GM18870 (cell line): ENCODE results near the gene TEN1.
"Not testable (repeated sequence)": the region's sequence is repeated elsewhere in the genome, so short reads cannot be mapped to it uniquely, and the experiment has no call there.

Experiments
- ATAC-seq: cut with Tn5 transposase; IDR thresholded peaks from one replicate; pipeline ENCODE4 v1.9.1; 2021; ENCODE audit warnings: moderate library complexity; ENCODE audit not compliant: unreplicated experiment

TEN1 gene

DNA sequence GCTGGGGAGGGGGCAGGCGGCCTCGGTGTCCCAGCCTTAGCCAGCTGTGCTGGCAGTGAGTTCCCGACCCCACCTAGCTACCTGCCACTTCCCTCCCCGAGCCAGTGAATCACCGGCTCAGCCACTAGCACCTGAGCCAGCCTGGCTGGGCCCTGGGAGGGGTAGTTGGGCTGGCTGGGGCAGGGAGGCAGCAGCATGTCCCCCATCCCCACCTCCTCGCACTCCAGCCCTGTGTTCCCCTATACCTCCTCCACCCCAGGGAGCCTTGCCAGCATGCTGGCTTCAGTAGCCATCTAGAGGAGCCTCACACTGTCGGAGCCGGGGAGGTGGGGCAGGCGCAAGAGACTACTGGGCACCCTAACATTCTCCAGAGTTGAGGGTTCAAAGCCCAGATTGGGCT lies 45.3 kb downstream of the TEN1 start:
- ATAC-seq, result no peak

DNA sequence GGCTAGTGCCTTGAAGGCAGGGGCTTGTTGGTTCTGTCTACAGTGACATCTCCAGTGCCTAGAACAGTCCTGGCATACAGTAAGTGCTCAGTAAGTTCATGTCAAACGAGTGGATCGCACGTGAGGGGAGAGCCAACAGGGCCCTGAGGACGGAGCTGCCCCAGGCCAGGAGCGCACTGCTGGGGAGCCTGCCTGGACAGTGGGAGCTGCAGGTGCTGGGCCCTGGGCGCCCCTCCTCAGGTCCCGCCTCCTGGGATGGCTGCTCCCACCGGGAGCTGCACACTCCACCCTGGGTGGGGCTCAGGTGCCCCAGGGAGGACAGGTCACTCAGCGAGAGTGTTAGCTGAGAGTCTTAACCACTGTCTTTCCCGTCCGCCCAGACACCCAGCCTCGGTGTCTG lies 46.3 kb downstream of the TEN1 start:
- ATAC-seq, result no peak

DNA sequence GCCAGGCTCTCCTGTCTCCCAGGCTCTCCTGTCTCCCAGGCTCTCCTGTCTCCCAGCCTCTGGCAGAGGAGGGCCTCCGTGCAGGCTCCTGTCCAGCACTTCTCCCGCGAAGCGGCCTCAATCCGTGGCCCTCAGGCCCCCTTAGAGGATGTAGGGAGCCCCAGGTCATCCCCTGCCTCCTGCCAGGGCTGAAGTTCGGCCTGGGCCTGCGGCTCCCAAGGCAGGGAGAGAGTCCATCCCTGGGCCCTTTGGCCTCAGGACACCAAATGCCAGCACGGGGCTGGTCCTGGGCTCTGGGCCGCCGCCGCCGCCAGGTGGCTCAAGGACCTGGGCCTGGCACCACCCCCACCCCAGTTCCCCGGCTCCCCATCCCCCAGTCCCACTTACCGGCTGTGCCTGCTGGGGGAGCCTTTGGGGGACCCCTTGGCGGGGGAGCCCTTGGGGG lies 47.7 kb downstream of the TEN1 start:
- no peak for ATAC-seq

DNA sequence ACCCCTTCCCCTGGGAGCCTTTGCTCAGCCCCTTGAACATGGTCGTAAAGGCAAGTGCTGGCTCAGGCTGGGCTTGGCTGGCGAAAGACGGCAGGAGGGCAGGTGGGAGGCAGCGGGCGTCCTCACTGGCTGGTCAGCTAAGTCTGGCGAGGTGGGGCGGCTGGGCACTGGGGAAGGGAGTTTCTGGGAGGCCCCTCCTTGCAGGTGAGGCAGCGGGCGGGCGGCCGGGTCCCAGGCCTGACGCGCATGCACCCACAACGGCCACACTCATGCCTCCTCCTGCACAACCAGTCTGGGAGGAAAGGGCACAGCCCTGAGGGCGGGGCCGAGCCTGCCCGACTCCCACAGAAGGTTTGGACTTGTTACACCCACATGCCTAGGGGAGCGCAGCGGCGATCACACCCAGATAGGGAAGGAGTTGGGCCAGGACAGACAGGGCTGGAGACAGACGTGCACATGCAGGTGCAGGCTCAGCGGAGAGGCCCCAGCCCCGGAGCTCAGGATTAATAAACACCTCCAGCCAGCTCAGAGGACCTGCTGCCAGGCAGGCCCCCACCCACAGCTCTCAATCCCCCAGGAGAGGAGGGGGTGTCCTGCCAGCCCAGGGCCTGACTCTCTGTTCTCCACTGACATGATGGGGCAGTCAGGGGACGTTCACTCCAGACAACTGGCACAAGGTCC lies 48.3 kb downstream of the TEN1 start, which contains the start of gene EVPL:
Gene EVPL (minus strand): TSS at position 148 of the 681 bp plus-strand sequence. CDS start 108 bp downstream, at position 40.
- no peak for ATAC-seq

DNA sequence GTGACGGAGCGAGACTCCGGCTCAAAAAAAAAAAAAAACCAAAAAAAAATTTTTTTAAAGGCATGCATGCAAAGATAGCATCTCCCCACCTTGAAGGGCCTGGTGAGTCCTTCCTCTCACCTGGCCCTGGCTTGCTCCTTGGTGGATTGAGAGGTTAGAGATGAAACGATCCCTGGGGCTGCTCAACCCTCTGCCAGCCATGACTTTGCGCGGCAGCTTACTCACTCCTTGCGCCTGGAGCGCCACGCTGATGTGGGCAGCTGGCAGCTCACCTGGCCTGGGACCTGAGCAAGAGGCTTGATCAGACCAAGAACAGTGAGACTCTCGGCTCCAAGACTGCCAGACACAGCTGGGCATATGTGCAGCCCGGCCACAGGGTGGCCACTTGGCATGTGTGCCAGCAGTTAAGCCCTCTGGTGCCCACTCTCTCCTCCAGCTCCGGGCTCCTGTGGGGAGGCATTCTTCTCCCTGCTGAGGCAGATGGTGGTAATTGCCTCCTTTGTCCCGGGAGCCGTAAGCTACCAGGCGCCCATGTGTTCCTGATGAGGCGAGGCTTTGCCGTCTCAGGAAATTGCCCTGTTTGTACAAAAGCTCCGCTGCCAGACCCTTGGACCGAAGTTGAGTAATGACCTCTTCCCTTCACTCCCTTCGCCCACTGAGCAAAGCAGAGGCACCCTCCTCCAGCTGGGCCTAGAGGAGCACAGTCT lies 53.2 kb downstream of the TEN1 start:
- ATAC-seq, result no peak

DNA sequence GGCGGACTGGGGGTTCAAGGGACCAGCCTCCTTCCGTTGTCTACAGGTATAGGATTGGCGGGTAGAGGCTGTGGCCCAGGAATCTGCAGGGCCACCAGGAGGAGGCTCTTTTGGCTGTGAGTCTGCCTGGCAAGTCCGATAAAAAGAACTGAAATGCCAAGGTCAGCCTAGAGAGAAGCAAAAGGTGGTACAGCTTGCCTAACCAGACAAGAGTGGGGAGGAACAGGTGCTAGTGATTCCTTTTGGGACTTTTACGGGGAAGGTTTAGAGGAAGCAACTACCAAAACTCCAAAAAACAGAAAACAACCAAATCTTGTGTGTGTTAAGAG lies 53.7 kb downstream of the TEN1 start:
- no peak for ATAC-seq

DNA sequence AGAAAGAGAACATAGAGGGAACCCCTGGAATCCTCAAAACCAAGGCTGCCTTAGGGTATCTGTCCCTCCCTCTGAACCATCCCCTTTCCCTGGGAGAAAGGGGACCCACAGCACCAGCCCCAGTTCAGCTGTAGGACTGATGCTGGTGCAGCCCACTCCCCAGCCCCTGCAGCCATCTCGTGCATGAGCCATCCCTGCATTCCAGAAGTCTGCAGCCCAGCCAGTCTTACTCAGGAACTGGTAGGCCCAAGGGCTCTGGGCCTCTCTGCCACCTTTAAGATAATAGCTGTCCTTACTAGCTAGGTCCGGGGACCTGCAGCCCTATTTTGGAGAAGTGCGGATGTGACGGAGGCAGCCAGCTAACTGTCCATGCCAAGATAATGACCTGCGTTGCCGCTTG lies 54.1 kb downstream of the TEN1 start:
- ATAC-seq, result no peak

DNA sequence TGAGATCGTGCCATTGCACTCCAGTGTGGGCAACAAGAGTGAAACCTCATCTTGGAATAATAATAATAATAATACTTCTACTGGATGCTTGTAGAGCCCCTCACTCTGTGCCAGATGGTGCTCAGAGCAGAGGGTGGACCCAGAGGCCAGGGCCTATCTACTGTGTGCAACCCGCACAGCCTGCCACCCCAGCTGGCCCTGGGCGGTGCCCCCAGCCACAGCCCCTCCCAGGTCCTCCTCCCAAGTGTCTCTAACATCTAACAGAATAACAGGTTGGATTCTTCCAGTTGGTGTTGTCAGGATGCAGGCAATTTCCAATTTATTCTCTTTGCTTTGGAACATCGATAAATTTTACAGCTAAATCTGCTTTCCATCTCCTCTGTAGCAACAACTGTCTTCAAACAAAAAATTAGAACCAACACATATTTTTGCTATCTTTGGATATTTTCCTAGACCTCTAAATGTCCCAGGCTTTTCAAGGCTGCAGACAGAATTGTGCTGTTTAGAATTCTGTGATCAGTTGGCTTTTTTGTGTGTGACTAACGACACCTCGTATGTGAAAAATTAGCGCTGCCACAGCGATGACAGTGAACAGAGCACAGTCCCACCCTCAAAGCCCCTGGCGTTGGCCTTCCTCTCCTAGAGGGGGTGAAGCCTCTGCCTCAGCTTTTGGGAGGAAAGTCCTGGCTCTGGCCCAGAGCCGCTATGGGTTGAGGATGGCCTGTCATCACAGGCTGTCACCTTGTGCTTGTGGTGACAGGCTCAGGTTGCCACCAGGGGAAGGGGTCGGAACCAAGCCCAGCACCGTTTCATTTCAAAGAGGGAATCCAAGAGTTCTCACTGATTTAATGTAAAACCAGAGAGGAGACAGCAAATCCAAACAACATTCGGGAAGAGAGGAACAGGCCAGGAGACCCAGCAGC lies 55.6 kb downstream of the TEN1 start:
- ATAC-seq, result no peak

DNA sequence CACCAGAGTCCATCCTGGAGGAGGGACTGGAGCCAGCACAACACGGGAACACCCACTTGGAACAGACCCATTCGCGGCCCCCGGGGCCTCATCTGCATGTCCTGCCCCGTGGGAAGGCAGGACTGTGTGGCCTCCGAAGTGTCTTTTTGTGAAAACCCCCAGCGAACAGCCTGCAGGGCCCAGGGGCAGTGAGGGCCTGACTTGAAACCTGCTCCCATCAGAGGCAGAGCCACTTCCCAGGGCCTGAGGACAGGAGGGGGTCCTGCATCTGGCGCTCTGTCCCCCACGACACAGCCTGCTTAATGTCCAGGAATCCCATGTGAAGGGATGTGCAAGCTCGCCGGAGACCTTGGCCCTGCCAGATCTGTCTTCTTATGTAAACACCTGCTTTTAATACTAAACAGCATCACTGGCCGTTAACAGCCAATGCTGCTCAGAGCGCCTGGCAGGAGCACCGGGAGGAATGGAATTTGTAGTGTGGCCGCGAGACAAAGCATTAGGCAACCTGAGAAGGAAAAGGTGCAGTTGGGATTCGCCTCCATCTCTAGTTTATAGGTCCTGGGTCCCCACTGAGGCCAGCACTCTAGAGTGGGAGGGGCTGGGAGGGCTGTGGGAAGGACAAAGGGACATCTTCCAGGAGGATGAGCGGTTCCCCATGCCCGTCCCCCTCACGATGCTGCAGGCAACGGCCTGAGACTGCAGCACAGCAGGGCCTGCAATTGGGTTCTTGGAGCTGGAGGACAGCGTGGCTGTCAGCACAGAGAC lies 57.6 kb downstream of the TEN1 start:
- ATAC-seq, result no peak

DNA sequence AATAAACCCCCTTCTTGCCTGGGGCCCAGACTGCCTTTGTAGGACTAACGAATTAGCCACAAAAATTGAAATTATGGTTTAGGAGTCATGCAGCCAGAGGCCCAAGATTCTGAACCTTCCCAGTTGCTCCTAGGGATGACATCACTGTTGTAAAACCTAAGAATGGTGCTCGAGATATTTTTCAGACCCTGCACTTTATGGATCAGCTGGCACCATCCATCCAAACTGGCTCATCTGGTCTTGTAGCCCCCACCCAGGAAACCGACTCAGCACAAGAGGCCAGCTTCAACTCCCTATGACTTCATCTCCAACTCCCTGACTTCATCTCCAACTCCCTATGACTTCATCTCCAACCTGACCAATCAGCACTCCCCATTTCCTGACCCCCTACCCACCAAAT lies 59.0 kb downstream of the TEN1 start:
- no peak for ATAC-seq

DNA sequence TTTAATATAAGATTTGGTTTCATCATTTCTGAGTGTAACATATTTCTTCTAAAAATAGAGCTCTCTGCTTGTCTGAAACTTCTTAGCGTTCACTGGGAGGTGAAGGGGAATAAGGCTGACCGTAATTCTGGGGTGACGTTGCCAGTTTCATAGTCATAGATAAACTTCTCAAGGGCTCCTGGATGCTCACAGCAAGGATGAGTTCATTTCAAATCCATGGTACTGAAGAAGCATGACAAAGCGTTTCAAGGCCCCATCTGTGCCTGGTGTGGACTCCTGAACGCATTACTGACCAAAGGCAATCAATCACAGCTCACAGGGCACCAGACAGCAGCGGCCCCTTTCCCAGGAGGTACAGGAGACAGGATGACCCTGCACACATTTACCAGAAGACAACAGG lies 60.1 kb downstream of the TEN1 start:
- ATAC-seq, result no peak

DNA sequence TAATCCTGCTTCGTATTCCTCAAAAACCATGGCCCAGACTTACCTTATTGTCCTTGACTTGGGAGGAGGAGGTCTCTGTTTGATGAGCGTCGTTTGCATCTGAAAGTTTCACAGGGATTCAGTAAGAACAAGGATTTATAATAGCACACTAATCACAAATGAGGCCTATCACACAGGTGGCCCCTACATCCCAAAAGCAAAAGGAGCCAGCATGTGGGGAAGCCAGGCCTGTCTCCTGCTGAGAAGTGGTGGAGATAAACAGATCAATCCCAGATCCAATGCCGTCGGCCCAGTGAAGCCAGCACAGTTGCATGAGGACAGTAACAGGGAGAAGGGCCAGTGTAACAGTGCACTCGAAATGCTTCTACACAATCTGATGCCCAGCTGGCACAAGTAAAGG lies 61.3 kb downstream of the TEN1 start:
- ATAC-seq, result no peak

DNA sequence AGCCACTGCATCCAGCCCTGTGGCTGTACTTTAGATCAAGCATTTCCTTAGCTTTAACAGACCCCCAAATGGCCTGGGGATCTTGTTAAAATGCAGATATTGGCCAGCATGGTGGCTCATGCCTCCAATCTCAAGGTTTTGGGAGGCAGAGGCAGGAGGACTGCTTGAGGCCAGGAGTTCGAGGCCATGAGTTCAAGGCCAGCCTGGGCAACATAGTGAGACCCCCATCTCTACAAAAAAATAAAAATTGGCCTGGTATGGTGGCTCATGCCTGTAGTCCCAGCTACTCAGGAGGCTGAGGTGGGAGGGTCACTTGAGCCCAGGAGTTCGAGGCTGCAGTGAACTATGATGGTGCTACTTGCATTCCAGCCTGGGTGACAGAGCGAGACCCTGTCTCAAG lies 63.8 kb downstream of the TEN1 start:
- not testable (repeated sequence) for ATAC-seq

DNA sequence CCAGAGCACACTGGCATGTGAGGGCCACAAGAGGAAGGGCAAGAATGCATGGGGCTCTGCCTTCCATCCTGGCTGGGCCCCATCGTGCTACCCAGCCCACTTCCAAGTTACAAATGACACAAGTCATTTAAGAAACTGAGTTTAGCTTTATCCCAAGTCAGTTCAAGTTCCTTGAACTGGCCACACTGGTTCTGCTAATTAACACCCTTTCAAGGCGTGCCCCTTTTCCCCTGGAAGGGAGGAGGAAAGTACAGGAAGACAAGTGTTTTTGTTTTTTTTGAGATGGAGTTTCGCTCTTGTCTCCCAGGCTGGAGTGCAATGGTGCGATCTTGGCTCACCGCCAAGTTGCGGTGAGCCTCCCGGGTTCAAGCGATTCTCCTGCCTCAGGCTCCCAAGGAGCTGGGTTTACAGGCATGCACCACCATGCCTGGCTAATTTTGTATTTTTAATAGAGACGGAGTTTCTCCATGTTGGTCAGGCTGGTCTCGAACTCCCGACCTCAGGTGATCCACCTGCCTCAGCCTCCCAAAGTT lies 65.5 kb downstream of the TEN1 start:
- ATAC-seq, result not testable (repeated sequence)

DNA sequence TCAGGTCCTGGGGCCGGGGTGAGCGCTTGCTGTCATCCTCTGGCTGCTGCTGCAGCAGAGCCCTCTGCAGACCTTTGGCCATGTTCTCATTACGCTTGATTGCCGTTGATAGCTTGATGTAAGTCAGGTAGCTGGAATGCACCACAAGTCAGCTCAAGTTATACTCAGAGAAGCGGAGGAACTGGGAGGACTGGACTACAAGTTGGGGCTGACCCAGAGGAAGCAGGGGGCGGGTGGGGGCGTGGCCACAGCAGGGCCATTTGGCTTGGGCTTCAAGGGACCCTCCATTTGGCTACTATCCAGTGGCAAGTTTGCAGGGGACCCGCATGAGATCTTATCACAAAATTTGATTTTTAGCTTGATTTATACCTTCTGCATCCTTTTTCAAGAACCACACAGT lies 67.0 kb downstream of the TEN1 start:
- ATAC-seq, result no peak

DNA sequence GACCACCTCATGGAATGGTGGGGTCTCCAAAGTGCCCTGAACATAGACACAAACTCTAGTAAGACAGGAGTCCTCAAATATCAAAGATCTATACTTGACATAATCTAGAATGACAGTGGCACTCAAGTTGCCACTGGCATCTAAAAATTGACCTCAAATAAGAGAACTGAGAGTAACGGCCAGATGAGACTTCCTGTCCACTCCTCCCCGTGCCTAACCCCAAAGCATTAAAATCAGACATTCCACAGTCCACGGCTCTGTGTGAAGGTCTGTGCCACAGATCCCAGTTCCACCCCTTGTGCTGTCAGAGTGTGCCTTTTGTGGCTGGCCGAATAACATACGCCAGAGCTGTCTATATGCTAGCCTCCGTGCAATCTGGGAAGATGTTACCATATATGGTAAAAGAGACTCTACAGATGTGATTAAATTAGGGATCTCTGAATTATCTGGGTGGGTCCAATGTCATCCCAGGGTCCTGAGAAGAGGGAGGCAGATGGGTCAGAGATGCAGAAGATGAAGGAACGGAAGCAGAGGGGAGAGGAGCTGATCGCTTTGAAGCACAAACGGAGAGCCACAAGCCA lies 69.1 kb downstream of the TEN1 start:
- ATAC-seq, result no peak

DNA sequence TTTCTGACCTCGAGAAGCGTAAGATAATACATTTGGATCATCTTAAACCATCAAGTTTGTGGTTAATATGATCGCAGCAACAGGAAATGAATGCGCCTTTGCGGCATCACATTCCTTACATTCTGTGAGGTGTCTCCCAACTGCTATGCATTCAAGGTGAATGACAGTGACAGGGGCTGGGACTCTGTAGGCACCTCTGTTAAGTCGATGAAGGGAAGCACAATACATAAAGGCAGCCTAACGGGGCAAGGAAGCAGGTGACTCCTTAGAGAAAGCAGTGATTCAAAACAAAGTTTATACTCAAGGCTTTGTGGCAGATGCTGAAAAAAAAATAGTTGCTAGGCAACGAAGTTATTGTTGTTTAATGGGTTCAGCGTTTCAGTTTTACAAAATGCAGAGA lies 69.7 kb downstream of the TEN1 start:
- no peak for ATAC-seq

DNA sequence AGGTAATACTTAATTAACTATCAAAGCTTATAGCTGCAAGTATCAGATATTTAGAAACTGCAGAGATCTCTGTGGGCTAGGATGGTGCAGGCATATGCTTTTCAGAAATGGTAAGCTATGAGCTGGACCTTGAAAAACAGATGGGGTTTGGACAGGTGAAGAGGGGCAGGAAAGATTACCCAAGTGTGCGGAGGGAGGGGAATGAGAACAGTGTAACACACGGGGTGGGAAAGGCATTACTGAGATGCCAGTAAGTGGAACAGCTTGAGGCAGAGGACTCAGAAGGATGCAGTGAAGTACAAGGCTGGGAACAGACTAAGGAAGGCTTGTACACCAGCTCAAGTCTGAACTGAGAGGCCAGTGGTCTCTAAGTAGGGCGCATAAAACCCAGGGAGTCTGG lies 70.2 kb downstream of the TEN1 start:
- ATAC-seq, result no peak

DNA sequence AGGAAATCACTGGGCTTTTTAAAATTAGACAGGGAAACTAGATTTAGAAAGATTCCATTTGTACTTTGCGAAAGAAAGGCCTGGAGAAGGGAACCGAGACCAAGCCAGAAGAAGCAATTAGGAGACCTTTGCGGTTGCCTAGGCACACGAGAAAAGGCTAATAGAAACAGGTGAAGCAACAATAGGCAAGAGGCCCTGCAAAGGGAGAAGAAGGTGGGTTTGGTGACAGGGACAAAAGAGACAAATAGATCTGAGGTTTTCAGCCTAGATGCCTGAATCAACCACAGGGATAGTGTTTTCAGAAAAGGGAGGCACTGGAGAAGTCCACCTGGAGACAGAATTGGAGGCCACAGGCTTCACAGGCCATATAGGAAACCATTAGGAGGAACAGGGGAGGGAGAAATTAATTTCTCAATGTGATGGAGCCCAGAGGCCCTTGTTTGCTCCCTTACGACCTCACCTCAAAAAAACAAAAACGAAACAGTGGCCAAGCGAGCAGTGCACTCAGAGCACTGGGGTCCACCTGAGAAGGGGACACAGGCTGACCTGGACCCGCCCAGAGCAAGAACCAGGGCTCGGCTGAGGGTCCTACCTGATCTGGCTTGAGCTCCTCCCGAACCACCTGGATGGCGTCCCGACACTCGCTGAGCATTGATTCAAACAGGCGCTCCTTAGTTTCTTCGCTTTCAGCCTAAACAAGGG lies 70.9 kb downstream of the TEN1 start:
- ATAC-seq, result no peak
